Testis (tissue), 2 donors: ENCODE measurements around the gene UBR3.

Source experiments
- POLR2A ChIP-seq: fragments of 450-650 bp; IDR thresholded peaks from one replicate; pipeline ENCODE4 v1.6.1; 2017; ENCODE audit warnings: antibody characterized with exemption, mild to moderate bottlenecking, moderate library complexity
- TF ChIP-seq, protein P1 (sequence below), 3 experiments: fragments of 450-650 bp in 2 of 3; fragments of 200-600 bp in 1 of 3; sonication (generic) in 1 of 3; IDR thresholded peaks; one replicate each; pipeline ENCODE4 v1.5.1; 2016 to 2019; ENCODE audit warnings: antibody characterized with exemption in 3 of 3, mild to moderate bottlenecking in 2 of 3, moderate library complexity in 1 of 3

DNA sequence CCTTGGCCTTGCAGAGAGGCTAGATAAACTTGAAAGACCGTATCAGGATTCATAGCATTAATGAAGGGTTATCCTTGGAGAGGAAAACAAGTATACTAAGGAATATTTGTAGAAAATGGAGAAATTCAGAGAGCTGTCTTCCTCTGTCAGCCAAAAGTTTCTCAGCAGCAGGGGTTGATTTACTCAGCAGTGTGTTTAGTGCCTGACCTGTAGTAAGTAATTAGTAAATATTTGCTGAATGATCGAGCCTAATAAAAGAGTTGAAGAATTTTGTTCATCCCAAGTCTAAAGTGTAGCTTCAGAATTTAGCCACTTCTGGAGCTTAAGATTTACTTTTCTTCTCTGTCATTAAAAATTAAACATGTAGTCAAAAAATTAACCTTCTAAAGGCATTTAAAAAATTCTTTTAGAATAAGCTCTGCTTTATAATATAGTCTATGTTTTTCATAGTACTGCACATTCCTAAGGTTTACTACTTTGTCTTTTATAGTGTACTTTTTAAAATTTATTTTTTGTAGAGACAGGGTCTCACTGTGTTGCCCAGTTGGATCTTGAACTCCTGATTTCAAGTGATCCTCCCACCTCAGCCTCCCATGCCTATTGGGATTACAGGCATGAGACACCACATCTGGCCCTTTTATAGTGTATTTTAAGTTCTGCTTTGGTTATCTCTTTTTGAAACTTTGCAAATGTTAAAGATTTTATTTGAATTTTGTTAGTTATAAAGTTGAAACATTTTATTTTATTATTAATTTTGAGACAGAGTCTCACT is 212.3 kb downstream of the UBR3 start:
- TF ChIP-seq, protein P1, sequence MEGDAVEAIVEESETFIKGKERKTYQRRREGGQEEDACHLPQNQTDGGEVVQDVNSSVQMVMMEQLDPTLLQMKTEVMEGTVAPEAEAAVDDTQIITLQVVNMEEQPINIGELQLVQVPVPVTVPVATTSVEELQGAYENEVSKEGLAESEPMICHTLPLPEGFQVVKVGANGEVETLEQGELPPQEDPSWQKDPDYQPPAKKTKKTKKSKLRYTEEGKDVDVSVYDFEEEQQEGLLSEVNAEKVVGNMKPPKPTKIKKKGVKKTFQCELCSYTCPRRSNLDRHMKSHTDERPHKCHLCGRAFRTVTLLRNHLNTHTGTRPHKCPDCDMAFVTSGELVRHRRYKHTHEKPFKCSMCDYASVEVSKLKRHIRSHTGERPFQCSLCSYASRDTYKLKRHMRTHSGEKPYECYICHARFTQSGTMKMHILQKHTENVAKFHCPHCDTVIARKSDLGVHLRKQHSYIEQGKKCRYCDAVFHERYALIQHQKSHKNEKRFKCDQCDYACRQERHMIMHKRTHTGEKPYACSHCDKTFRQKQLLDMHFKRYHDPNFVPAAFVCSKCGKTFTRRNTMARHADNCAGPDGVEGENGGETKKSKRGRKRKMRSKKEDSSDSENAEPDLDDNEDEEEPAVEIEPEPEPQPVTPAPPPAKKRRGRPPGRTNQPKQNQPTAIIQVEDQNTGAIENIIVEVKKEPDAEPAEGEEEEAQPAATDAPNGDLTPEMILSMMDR (IDR thresholded peaks at IDR 0.05), result no peak
- TF ChIP-seq POLR2A, result no peak
